HPDE6-E6E7 (cell line): ENCODE measurements around the gene MEF2C.
"Not testable (repeated sequence)": the region's sequence is repeated elsewhere in the genome, so short reads cannot be mapped to it uniquely, and the experiment has no call there.

Experiments used
- DNase-seq: peaks from one replicate; pipeline ENCODE4 v3.0.0; 2011; ENCODE audit warnings: missing footprints; ENCODE audit errors: extremely low spot score

MEF2C gene

DNA sequence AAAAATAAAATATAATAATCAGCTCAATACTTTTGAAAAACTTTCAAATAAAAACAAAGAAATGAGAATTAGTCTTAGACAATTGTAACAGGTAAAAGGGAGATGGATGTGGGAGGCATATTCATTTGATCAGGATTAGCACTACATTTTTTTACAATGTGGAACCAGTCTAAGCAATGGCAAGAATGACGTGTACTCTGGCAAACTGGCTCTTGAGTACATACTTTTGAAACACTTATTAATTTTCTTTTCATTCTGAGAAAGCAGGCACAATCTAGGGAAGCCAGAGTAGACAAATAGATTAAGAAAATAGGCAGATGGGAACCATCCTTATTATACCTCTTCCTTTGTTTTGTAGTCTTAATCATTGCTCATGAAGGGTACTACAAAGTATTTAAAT, 79.7 kb downstream of the MEF2C start:
- no peak for DNase-seq

- DNase-seq: no peak
Observed at GRCh38 chr5:88799938-88800535, 82.9 kb downstream of the MEF2C start.

GRCh38 chr5:88798933-88799332, 84.1 kb downstream of the MEF2C start:
- DNase-seq: not testable (repeated sequence)

DNA sequence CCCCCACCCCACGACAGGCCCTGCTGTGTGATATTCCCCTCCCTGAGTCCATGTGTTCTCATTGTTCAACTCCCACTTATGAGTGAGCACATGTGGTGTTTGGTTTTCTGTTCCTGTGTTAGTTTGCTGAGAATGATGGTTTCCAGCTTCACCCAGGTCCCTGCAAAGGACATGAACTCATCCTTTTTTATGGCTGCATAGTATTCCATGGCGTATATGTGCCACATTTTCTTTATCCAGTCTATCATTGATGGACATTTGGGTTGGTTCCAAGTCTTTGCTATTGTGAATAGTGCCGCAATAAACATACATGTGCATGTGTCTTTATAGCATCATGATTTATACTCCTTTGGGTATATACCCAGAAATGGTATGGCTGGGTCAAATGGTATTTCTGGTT, 89.2 kb downstream of the MEF2C start:
- not testable (repeated sequence) for DNase-seq

- no peak for DNase-seq
Observed at GRCh38 chr5:88792144-88792840, 90.7 kb downstream of the MEF2C start.

- DNase-seq: peak; percentile 25
Observed at GRCh38 chr5:88787856-88788255, 95.1 kb downstream of the MEF2C start.

DNA sequence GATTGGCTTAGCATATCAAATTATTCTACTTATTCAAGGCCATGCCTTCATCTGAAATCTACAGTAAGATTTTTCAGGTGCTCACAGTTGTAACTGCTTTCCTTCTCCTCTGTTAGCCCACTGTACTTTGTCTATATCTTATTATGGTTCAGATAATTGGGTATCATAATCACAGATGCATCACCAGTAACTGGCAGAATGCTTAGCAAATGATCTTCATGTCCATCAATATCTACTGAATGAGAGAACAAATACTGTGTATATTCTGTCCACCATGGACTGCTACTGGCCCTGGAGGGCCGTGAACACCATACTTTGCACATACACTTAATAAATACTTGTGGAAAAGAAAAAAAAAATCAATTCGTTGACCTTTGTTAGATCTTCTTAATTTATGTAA, 96.2 kb downstream of the MEF2C start:
- DNase-seq: no peak

DNA sequence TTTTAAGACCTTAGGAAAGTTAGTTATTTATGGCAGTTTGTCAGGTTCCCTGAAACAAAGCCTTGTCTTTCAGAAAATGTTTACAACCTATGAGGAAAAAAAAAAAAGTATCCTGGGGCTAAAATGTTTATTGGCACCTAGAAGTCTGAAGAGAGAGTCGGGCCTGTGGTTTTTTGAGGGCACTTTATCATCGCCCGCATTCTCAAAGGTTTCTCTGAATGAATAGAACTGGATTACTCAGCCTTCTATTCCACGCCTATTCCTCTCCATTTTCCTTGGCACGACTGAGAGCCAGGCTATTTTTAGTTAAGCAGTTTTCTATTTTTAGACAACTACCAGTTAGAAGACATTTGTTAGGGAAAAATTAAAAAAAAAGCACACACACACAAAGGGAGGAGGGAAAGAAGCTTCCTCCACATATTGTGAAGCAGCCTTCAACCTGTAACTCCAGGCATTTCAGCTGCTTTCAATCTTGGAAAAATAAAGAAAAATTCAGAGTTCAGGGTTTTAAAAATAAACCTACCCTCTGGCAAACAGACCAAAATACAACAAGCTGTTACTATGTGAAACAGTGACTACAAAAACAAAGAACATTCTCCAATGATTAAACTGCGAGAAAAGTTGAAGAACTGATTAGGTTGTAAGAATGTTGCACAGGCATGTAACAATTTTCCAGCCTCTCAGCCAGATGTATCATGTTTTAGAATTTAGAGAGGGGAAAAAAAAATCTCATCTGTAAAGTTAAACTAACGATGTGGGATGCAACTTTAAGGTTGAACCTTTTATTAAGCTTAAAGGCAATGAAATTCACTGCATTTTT, 97.0 kb downstream of the MEF2C start:
- peak; percentile 38 for DNase-seq

GRCh38 chr5:88782571-88782970, 100.4 kb downstream of the MEF2C start:
- no peak for DNase-seq

DNA sequence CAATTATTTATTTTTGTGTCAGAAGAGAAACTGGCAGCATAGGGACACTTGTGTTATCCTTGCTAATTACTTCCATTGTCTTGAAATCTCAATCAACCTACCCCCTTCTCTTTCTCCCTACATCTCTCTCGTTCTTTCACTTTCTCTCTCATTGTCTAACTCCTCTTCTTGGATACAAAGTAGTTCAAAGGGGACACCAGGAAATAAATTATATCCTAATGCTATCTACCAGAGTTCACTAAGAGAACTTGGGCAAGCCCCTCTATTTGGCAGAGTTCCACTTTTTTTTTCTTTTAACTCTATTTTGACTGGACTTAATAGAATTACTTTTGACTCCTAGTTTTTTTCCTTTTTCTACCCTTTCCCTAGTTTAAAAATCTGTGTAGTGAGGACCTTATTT, 102.2 kb downstream of the MEF2C start:
- DNase-seq: no peak

- DNase-seq: no peak
Observed at GRCh38 chr5:88778736-88779135, 104.2 kb downstream of the MEF2C start.

- no peak for DNase-seq
Observed at GRCh38 chr5:88776692-88777091, 106.3 kb downstream of the MEF2C start.

DNA sequence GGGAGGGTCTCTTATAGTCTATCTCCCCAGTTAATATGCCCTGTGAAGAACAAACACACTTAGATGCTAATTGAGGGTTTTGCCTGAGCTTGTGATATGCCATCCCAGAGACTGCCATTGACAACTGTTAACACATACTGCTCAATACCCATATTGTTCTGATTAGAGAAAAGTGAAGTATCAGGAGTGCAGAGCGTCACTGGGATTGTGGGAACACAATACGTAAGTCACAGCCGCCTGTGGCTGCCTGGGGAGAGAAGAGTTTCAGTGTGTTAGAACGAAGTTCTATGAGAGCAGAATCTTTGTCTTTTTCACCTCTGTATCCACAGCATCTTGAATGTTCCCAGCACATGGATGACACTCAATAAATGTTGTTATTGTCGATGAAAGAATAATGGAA, 110.2 kb downstream of the MEF2C start:
- no peak for DNase-seq

DNA sequence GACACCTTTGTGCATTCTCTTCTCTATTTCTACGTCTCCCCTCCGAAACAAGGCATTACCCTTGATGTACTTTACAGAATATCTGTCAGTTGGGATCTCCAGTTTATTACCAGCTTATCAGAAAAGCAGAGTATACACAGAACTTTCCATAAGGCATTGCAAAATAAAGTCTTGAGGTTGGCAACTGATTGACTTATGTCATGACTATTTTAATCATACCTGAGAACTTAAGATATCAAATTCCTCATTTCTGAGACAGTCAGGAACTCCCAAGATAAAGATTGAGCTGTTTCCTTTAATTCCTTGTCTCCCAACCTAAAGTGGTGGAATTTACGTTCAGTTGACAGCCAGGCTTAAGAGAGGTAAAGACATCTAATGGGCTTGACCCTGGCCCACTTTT, 110.9 kb downstream of the MEF2C start:
- DNase-seq: no peak

- no peak for DNase-seq
Observed at GRCh38 chr5:88770276-88771257, 112.4 kb downstream of the MEF2C start.

GRCh38 chr5:88769165-88769564, 113.8 kb downstream of the MEF2C start:
- DNase-seq: no peak

DNA sequence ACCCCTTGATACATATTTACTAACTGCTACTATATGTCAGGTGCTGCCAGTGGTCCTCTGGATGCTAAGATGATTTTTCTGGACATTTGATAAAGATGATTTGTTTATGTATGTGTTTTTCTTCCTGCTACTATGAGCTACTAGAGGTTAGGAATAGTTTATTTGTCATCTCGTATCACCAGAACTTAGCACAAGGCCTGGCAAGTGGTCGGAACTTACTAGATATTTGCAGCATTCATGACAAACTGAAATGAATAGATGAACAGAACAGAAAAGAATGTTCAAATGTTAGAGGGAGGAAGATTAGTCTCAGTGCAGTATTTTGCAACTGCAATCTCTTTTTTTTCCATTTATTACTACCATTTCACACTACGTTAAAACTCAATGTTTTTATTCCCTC, 114.6 kb downstream of the MEF2C start:
- DNase-seq: no peak

DNA sequence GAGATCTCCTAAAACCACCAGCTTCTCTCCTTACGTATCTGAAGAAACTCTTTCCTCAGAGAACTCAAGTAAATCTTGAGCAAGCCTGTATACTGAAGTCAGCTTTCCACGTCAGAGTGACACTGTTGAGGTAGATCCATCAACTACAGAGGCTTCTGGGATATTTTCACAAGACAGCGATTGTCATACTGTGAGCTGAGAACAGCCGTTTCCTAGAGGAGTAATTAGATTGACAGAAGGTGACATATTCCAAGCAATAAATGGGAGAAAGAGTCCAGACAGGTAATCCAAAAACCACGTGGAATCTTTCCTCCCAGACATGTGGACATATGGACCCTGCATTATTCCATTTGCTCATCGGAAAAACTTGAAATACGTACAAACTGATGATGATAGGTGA, 117.2 kb downstream of the MEF2C start:
- DNase-seq: no peak

GRCh38 chr5:88765171-88765570, 117.8 kb downstream of the MEF2C start:
- no peak for DNase-seq

GRCh38 chr5:88761939-88762338, 121.0 kb downstream of the MEF2C start:
- no peak for DNase-seq

DNA sequence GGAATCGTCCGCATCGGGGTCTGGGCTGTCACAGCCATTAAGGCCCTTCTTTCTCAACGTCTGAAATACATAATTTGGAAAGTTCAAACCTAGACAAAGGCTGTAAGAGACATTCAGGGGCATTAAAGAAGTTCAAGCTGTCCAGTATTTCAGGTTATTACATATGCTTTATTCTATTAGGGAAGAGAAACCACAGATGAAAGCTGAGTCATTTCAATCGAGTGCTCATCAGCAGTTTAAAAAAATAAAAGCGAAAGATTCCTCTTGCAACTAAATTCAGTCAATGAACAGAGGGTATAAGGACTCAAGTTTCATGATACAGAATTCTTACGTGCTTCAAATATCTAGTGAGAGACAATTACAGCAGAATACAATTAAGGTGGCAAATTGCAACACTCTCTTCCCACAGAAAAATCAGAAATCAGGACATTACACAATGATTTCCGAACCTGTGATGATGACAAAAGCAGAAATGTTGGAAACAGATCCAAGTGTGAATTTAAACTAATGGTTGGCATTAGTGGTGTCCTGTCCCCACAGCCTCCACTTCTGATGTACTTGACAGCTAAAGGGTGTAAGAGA, 121.6 kb downstream of the MEF2C start:
- no peak for DNase-seq
